Adrenal gland (tissue), 19 donors: Measurements from ENCODE around the gene OMP. TPM values are rescaled to one million over a fixed set of nuclear protein-coding genes. Genes with fewer than 3 reads are reported as not detected.

ENCODE experiments used
- DNase-seq, 7 donors: peaks; one replicate each; pipeline ENCODE4 v3.0.0-alpha.2; 2019 to 2020
- H3K27ac ChIP-seq, 5 donors: fragments of 200-600 bp; sonication (generic) in 4 of 5; 1 replicate in 3 of 5; 2 replicates in 2 of 5; pipeline versions ENCODE4 v1.5.1 to v1.8.0; 2016 to 2020; ENCODE audit warnings: mild to moderate bottlenecking in 1 of 5
- H3K27me3 ChIP-seq: fragments of 200-600 bp; 2 replicates; pipeline ENCODE4 v1.8.0; 2021
- H3K36me3 ChIP-seq, 2 donors: fragments of 200-600 bp; replicated peaks in 1 of 2; 1 replicate in 1 of 2; 2 replicates in 1 of 2; pipeline versions ENCODE4 v1.5.1 to v1.8.0; 2018 to 2022
- H3K4me1 ChIP-seq, 2 donors: fragments of 200-600 bp; replicated peaks in 1 of 2; 1 replicate in 1 of 2; 2 replicates in 1 of 2; pipeline versions ENCODE4 v1.5.1 to v1.8.0; 2018 to 2021
- H3K4me3 ChIP-seq, 4 donors: fragments of 200-600 bp; sonication (generic) in 3 of 4; one replicate each; pipeline ENCODE4 v1.5.1; 2016 to 2018
- H3K9me3 ChIP-seq, 3 donors: fragments of 200-600 bp; sonication (generic) in 1 of 3; replicated peaks in 1 of 3; 1 replicate in 2 of 3; 2 replicates in 1 of 3; pipeline versions ENCODE4 v1.5.1 to v1.8.0; 2016 to 2021
- CTCF ChIP-seq, 6 experiments: fragments of 450-650 bp in 4 of 6; fragments of 200-600 bp in 2 of 6; sonication (generic) in 1 of 6; IDR thresholded peaks; 1 replicate in 5 of 6; 2 replicates in 1 of 6; pipeline versions ENCODE4 v1.5.1 to v1.8.0; 2016 to 2021; ENCODE audit warnings: antibody characterized with exemption in 6 of 6, mild to moderate bottlenecking in 2 of 6, moderate library complexity in 1 of 6
- POLR2A ChIP-seq, 2 donors: fragments of 450-650 bp; IDR thresholded peaks; one replicate each; pipeline ENCODE4 v1.6.1; 2017; ENCODE audit warnings: antibody characterized with exemption in 2 of 2, mild to moderate bottlenecking in 2 of 2, moderate library complexity in 1 of 2
- WGBS, 4 donors: extraction: QIAGEN DNeasy Blood & Tissue Kit in 2 of 4; methylation state at CpG; one replicate each; pipeline versions ENCODE4 v1.1.5 to v1.1.7; 2013 to 2017; 5-methylcytosine and 5-hydroxymethylcytosine counted together
- intact Hi-C, 2 donors: fragments of 100-400 bp; cut with DNase I; formaldehyde crosslinking; loops; one replicate each; pipeline versions ENCODE4 v1.14.1 to v1.15.0; 2022 to 2023
- long read RNA-seq, 10 donors: library from polyadenylated mRNA in 3 of 10; unstranded in 2 of 10; stranded (forward) in 1 of 10; transcript quantifications; one replicate each; pipeline ENCODE4 v2.0.0 and lab custom pipeline, GENCODE V29; 2021 to 2026
- polyA plus RNA-seq, 3 donors: library from polyadenylated mRNA; stranded (reverse); fragments of 200-250 nt in 2 of 3; fragments of 350-450 nt in 1 of 3; fragmentation: Illumina TruSeq in 1 of 3; extraction: RNeasy Lipid Tissue Mini Kit (QIAGEN cat#74804) in 1 of 3; gene quantifications; one replicate each; pipeline ENCODE4 v1.2.3, GENCODE V29; 2013 to 2014
- total RNA-seq, 9 donors: library from RNA; depleted of rRNA in 4 of 9; stranded (reverse); fragments of >200 nt in 4 of 9; fragments of 120-200 nt in 1 of 9; fragmentation: NEBNext Ultra II Directional in 1 of 9; extraction: Animal tissue kit (Norgen Biotek cat#: 25700) in 1 of 9; gene quantifications; one replicate each; pipeline versions ENCODE4 v1.1.0 to v1.2.4, GENCODE V29; 2013 to 2023
- donor health status: healthy with polysubstance abuse.
- donor health status: Bipolar disorder and iron deficiency.
- donor health status: DM: yes; HTN: yes; CAD: no.
- donor health status: DM: no; HTN: no; CAD: no.
- donor health status: DM: no; HTN: no; CAD: no.
- donor health status: DM: yes; HTN: yes; CAD: no.

The OMP gene
- total RNA-seq (under 1 TPM in 2 of 9 donors, not detected in 7; 0.50 to 0.92 TPM), polyA plus RNA-seq (1 to 10 TPM in 1 of 3 donors, not detected in 2; 1.6 TPM)
- long read RNA-seq, donor 1 = 0 reads
- long read RNA-seq, donor 2 = 0 reads
- long read RNA-seq, donor 3 = 0 reads
- long read RNA-seq, donor 4 = 0 reads
- long read RNA-seq, donor 5, partial matches to known transcripts = 0 of 1 reads
- long read RNA-seq, donor 5, other reads (novel, unspliced or antisense) = 0 of 1 reads
- long read RNA-seq, donor 6 = 0 reads
- long read RNA-seq, donor 7 = 0 reads
- long read RNA-seq, donor 8 = 0 reads
- long read RNA-seq, donor 9 = 0 reads
- long read RNA-seq, donor 10 = 0 reads

- Histone ChIP-seq H3K36me3 (no peaks in the 10 kb centered on the region), H3K4me1 (peaks cover 19 to 30% of the 10 kb centered on the region in 2 donors), H3K27ac (no peak within 1 kb of the TSS), H3K9me3 (no peaks in the 10 kb centered on the region), H3K27me3 (no peaks in the 10 kb centered on the region), H3K4me3 (no peak within 1 kb of the TSS)
- intact Hi-C loops = no loop called here
- DNase-seq = no peak
- TF ChIP-seq POLR2A (IDR thresholded peaks at IDR 0.05) (no peak), CTCF (IDR thresholded peaks at IDR 0.05) (no peak)
- WGBS, 4 donors = 88 to 93% (median 91%) methylated on average over 22 to 37 of the region's 37 CpGs
These were observed at the start of gene OMP for GRCh38 chr11:77102246-77103210. Gene OMP (plus strand): TSS chr11:77102840. CDS start chr11:77102840, 0 bp downstream.

- H3K27me3 ChIP-seq = no peaks in the 10 kb centered on the region
- intact Hi-C loops = no loop called here
- no peaks in the 10 kb centered on the region for H3K4me1 ChIP-seq
- H3K27ac ChIP-seq = no peak overlapping the region
- no peaks in the 10 kb centered on the region for H3K36me3 ChIP-seq
- WGBS, 4 donors = 79 to 93% (median 89%) methylated on average over 13 to 14 of the region's 14 CpGs
- no peak for TF ChIP-seq CTCF (IDR thresholded peaks at IDR 0.05)
- TF ChIP-seq POLR2A (IDR thresholded peaks at IDR 0.05) = no peak
- no peak for DNase-seq
- H3K4me3 ChIP-seq = no peak overlapping the region
- H3K9me3 ChIP-seq = no peaks in the 10 kb centered on the region
These were observed 49.2 kb upstream of the OMP start for GRCh38 chr11:77053217-77054015.

- Histone ChIP-seq H3K27ac (no peak overlapping the region), H3K9me3 (no peaks in the 10 kb centered on the region), H3K4me1 (no peaks in the 10 kb centered on the region), H3K36me3 (no peaks in the 10 kb centered on the region), H3K4me3 (no peak overlapping the region), H3K27me3 (no peaks in the 10 kb centered on the region)
- intact Hi-C loops = no loop called here
- TF ChIP-seq CTCF (IDR thresholded peaks at IDR 0.05) (no peak), POLR2A (IDR thresholded peaks at IDR 0.05) (no peak)
- peak in 2 of 7 donors; percentile 1 to 30 for DNase-seq
- 43 to 85% (median 73%) methylated on average over 1 of the region's 1 CpG for WGBS, 4 donors
These were observed 48.6 kb upstream of the OMP start for GRCh38 chr11:77054084-77054483.
